ENCODE data around the gene DDX49.

DDX49 gene

GRCh38 chr19:18939163-18939562, 19.6 kb downstream of the DDX49 start:
- Histone ChIP-seq H3K79me2 (ENCODE audit: low read length) (peaks cover 36% of the 10 kb centered on the region), H3K9ac (ENCODE audit: low read length) (no peak overlapping the region), H3K4me2 (ENCODE audit: low read depth, low read length) (peak overlapping the region; percentile 94; the same call in 1 of the 2 replicates), H2AFZ (ENCODE audit: low read length) (no peak overlapping the region), H3K4me3 (ENCODE audit: low read length) (no peak overlapping the region), H3K9me3 (replicated peaks; ENCODE audit: insufficient read depth, low read length) (no peaks in the 10 kb centered on the region), H3K27ac (ENCODE audit: low read length) (no peak overlapping the region), H3F3A (ENCODE audit: insufficient read depth, low read length) (peaks cover 7% of the 10 kb centered on the region), H3K4me1 (ENCODE audit: low read length) (peaks cover 29% of the 10 kb centered on the region), H3K27me3 (replicated peaks; ENCODE audit: insufficient read depth, low read length) (no peaks in the 10 kb centered on the region), H3K9me2 (replicated peaks; ENCODE audit: insufficient read depth, low read length) (no peaks in the 10 kb centered on the region), H3K36me3 (replicated peaks; ENCODE audit: insufficient read depth, low read length) (no peaks in the 10 kb centered on the region), H4K20me1 (ENCODE audit: insufficient read depth, low read length) (no peaks in the 10 kb centered on the region)
- no peak for DNase-seq
- no peak for TF ChIP-seq CTCF (IDR thresholded peaks at IDR 0.05; ENCODE audit: low read length)
- TF ChIP-seq EZH2phosphoT487 (IDR thresholded peaks at IDR 0.05; ENCODE audit: low read length): no peak
- TF ChIP-seq EZH2 (optimal IDR thresholded peaks at IDR 0.05; ENCODE audit: low read depth, low read length): no peak

GRCh38 chr19:18939922-18940768, 20.6 kb downstream of the DDX49 start:
- H3K4me1 ChIP-seq (ENCODE audit: low read length): peaks cover 37% of the 10 kb centered on the region

GRCh38 chr19:18940769-18941627, 21.5 kb downstream of the DDX49 start, which contains the start of gene HOMER3:
HOMER3 (minus strand) TSS chr19:18941217; CDS start chr19:18938982, 2,235 bp downstream.
- Histone ChIP-seq H3K4me3 (ENCODE audit: low read length) (peak within 1 kb of the TSS; percentile 85), H3K36me3 (replicated peaks; ENCODE audit: insufficient read depth, low read length) (no peaks in the 10 kb centered on the region), H3K9me3 (replicated peaks; ENCODE audit: insufficient read depth, low read length) (no peaks in the 10 kb centered on the region), H3K79me2 (ENCODE audit: low read length) (peaks cover 35% of the 10 kb centered on the region), H3K4me2 (ENCODE audit: low read depth, low read length) (peak within 1 kb of the TSS; percentile 94), H3K27me3 (replicated peaks; ENCODE audit: insufficient read depth, low read length) (no peaks in the 10 kb centered on the region), H3K9ac (ENCODE audit: low read length) (peak within 1 kb of the TSS; percentile 77), H3K4me1 (ENCODE audit: low read length) (peaks cover 45% of the 10 kb centered on the region), H3F3A (ENCODE audit: insufficient read depth, low read length) (peaks cover 15% of the 10 kb centered on the region), H2AFZ (ENCODE audit: low read length) (peak within 1 kb of the TSS; percentile 72), H3K27ac (ENCODE audit: low read length) (peak within 1 kb of the TSS; percentile 18; the same call in 1 of the 2 replicates), H3K9me2 (replicated peaks; ENCODE audit: insufficient read depth, low read length) (no peaks in the 10 kb centered on the region), H4K20me1 (ENCODE audit: insufficient read depth, low read length) (no peaks in the 10 kb centered on the region)
- DNase-seq: peak; percentile 67
- no peak for TF ChIP-seq EZH2 (optimal IDR thresholded peaks at IDR 0.05; ENCODE audit: low read depth, low read length)
- TF ChIP-seq EZH2phosphoT487 (IDR thresholded peaks at IDR 0.05; ENCODE audit: low read length): no peak

More at GRCh38 chr19:18939922-18940768, 20.6 kb downstream of the DDX49 start:
- no peaks in the 10 kb centered on the region for H3K9me3 ChIP-seq (replicated peaks; ENCODE audit: insufficient read depth, low read length)
- H3K36me3 ChIP-seq (replicated peaks; ENCODE audit: insufficient read depth, low read length): no peaks in the 10 kb centered on the region
- TF ChIP-seq CTCF (IDR thresholded peaks at IDR 0.05; ENCODE audit: low read length) (no peak), EZH2 (optimal IDR thresholded peaks at IDR 0.05; ENCODE audit: low read depth, low read length) (no peak), EZH2phosphoT487 (IDR thresholded peaks at IDR 0.05; ENCODE audit: low read length) (no peak)
- DNase-seq: no peak
- H3K4me3 ChIP-seq (ENCODE audit: low read length): peak overlapping the region; percentile 85
- H2AFZ ChIP-seq (ENCODE audit: low read length): peak overlapping the region; percentile 72
- H3K27me3 ChIP-seq (replicated peaks; ENCODE audit: insufficient read depth, low read length): no peaks in the 10 kb centered on the region
- no peaks in the 10 kb centered on the region for H3K9me2 ChIP-seq (replicated peaks; ENCODE audit: insufficient read depth, low read length)
- H4K20me1 ChIP-seq (ENCODE audit: insufficient read depth, low read length): no peaks in the 10 kb centered on the region
- H3K79me2 ChIP-seq (ENCODE audit: low read length): peaks cover 35% of the 10 kb centered on the region
- H3K9ac ChIP-seq (ENCODE audit: low read length): peak overlapping the region; percentile 77
- peak overlapping the region; percentile 94 for H3K4me2 ChIP-seq (ENCODE audit: low read depth, low read length)
- H3F3A ChIP-seq (ENCODE audit: insufficient read depth, low read length): peaks cover 13% of the 10 kb centered on the region
- peak overlapping the region; percentile 18; the same call in 1 of the 2 replicates for H3K27ac ChIP-seq (ENCODE audit: low read length)
